HG02938 (cell line): ENCODE data around the gene USP47.

Source experiments
- ATAC-seq: cut with Tn5 transposase; IDR thresholded peaks from one replicate; pipeline ENCODE4 v1.9.1; 2021; ENCODE audit warnings: mild to moderate bottlenecking, moderate library complexity; ENCODE audit not compliant: unreplicated experiment

The USP47 gene

DNA sequence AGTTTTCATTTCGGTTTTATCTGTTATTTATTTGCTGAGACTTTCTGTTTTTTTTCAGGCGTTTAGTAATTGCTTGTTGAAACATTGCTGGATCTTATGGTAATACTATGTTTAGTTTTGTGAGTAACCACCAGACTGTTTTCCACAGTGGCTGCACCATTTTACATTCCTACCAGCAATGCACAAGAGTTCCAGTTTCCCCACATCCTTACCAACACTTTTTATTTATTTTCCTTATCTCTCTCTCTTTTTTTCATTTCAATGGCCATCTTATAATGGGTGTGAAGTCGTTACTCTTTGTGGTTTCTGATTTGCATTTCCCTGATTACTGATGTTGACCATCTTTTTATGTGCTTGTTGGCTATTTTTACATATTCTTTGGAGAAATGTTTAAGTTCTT is 23.7 kb downstream of the USP47 start:
- no peak for ATAC-seq

- no peak for ATAC-seq
Measured at GRCh38 chr11:11866203-11866602, 24.4 kb downstream of the USP47 start.

DNA sequence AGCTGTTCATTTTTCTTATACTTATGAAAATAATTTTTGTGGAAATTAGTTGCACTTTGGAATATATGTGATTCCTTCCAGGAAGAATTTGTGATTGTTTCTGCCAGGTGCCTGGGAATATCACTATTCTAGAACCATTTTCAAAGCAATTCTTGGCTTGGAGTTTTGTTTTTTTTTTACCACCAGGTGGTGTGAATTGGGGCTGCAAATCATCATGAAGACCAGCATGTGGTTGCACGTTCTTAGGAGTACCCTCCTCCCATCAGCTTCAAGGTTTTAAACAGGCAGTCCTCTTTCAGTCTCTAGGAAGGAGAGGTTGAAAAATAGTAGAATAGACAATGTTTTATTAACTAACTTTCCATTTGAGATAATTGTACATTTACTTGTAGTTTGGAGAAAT is 25.9 kb downstream of the USP47 start:
- no peak for ATAC-seq

DNA sequence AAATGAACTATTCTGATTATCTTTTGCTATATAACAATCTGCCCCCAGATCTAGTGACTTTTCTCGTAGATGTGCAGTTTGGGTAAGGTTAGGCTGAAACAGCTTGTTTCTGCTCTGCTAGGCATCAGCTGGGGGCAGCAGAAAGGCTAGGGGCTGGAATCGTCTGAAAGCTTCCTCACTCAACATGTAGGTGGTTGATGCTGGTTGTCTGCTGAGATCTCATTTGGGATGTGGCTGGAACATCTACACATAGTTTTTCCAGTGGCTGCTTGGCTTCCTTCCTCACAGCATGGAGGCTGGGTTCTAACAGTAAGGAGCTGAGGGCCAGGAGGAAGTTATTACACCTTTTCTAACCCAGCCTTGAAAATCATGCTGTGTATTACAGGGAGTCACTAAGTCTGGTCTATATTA is 30.2 kb downstream of the USP47 start:
- no peak for ATAC-seq

- no peak for ATAC-seq
Measured at GRCh38 chr11:11876458-11876857, 34.7 kb downstream of the USP47 start.

- ATAC-seq: no peak
Measured at GRCh38 chr11:11880179-11880578, 38.4 kb downstream of the USP47 start.

DNA sequence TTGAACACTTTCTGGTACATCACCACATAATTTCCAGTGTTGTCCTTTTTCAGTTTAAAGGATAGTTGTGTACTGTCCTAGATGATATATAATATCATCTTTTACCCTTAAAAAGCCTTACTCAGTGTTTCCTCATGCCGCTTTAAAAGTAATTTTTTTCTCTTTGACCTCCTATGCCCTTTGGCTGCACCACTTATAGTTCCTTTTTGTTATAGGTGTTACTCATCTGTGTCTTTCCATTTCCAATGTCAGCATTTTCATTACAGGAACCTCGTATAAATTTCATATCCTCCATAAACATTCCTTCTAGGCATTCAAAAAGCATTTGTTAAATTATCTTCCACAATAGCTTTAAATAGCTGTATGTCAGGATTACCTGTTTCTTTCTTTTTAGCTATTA is 40.8 kb downstream of the USP47 start:
- no peak for ATAC-seq

- ATAC-seq: no peak
Measured at GRCh38 chr11:11884351-11884750, 42.6 kb downstream of the USP47 start.

- peak; percentile 95 for ATAC-seq
Measured at GRCh38 chr11:11884774-11885481, 43.2 kb downstream of the USP47 start.

- ATAC-seq: no peak
Measured at GRCh38 chr11:11894486-11894885, 52.7 kb downstream of the USP47 start.

DNA sequence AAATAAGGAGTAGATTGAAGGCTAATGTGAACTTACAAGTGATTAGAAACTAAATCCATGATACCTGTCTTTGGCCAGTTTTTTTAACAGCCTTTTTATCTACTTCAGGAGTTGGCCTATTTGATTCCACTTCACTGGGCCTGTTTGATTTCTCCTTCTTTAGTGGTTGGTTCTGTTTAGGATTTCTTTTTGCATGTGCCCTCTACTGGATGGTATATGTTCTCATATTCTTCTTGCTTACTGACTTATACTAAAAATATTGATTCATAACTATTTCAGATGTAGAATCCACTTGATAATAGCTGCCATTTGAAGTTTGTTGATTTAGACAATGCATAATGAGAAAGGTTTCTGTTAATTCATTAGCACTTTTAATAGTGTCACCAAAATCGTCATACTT is 53.9 kb downstream of the USP47 start:
- ATAC-seq: no peak

DNA sequence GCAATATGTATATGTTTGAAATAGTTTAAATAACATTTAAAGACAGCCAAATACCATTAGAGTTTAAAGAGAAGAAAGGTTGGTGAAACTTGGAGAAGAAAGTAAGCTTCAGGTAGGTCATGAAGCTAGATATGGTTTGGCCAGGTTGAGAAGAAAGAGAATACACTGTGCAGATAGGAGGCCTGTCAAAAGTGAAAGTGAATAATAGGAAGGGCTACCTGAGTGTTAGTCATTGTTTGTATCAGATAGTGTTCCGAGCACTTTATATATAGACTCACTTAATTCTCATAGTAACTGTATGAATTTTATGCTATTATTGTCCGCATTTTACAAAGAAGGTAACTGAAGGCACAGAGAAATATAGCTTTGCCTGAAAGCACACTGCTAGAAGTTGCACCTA is 56.9 kb downstream of the USP47 start:
- ATAC-seq: peak; percentile 54

DNA sequence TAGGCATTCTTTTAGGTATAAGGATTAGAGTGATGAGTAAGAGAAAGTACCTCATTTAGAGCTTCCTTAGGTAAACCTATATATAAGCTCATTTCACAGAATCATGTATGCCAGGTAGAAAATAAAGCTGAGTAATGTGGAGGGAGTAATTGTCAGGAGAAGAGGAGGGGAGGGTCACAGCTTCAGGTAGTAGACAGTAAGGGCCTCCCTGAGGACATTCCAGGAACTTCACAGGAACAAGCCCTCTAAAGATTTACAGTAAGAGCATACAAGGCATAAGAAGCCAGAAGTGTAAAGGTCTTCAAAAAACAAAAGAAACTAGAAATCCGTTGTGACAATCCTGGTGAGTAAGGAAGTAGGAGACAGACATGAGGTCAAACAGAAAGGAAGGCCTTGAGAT is 57.6 kb downstream of the USP47 start:
- ATAC-seq: no peak

GRCh38 chr11:11901929-11902328 is 60.2 kb downstream of the USP47 start:
- no peak for ATAC-seq

DNA sequence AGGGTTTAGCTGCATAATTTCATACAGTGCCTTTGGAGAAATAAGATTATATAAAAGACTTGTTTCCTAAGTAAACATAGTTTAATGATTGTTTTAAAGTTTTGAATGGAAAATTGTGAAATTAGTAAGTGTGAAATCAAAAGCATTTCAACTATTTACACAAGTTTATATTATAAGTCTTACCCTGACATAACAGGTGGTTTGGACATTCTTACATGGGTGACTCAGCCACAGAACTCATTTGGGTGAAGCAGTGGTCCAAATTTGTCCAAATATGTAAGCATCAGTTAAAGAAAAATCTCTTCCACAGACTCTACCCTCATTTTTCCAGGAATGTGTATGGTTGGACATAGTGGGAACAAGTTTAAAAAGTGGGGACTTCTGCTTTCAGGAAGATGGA is 68.0 kb downstream of the USP47 start:
- no peak for ATAC-seq

DNA sequence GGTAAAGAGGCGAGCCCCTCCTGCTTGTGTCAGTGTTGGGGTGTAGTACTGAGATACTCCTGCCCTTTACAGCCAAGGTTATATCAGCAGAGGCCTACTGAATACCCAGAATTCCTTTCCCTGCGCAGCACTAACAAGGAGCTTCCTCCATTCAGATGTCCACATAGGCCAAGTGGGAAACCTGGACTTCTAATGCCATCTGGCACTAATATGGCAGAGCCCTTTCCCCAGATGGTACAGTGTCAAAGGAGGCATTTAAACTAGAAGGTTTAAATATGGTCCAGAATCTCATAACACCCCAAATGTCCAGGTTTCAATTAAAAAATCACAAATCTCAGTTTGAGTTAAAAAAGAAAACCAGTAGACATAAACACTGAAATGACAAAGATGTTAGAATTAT is 68.8 kb downstream of the USP47 start:
- ATAC-seq: no peak

GRCh38 chr11:11913395-11913794 is 71.6 kb downstream of the USP47 start:
- no peak for ATAC-seq

- no peak for ATAC-seq
Measured at GRCh38 chr11:11915625-11916024, 73.9 kb downstream of the USP47 start.

DNA sequence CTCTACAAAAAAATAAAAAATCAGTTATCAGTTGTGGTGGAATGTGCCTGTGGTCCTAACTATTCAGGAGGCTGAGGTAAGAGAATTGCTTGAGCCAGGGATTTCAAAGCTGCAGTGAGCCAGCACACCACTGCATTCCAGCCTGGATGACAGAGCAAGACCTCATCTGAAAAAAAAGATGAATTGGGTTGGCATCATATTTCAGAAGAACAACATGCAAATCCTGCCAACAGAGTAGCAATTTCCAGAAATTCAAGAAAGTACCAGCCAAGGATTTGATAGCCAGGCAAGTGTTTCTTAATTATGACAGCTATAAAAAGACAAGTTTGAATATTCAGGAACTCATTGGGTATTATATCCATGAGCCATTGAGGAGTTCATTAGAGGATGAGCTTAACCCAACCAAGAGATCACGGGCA is 75.2 kb downstream of the USP47 start:
- no peak for ATAC-seq

DNA sequence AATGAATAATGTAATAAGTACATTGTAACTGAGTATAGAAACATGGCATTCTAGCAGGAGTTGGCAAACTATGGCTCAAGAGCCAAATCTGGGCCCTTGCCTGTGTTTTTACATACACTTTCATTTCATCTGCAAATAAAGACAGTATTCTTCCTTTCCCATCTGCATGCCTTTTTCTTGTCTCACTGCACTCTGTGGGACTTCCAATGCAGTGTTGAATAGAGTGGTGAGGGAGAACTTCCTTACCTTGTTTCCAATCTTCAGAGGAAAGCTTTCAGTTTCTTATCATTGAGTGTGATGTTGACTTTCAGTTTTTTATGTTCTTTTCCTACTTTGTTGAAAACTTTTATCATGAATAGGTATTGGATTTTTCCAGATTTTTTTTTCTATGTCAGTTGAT is 82.1 kb downstream of the USP47 start:
- ATAC-seq: no peak

DNA sequence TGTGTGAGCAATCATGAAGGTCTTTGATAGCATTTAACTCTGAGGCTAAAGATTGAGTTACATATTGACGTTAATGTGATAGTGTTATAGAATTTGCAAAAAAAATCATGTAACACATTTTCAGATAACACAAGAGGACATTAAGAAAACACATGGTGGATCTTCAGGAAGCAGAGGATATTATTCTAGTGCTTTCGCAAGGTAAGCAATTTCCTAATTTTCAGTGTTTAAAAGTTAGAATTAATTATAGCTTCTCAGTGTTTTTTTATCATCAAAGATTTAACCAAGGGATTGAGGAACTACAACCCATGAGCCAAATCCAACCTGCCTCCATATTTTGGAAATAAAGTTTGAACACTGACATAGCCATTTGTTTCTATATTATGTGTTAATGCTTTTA is 88.1 kb downstream of the USP47 start:
- ATAC-seq: no peak

- no peak for ATAC-seq
Measured at GRCh38 chr11:11931461-11932055, 89.8 kb downstream of the USP47 start.

GRCh38 chr11:11935536-11935935 is 93.8 kb downstream of the USP47 start:
- no peak for ATAC-seq
